ENCODE results near the gene GMEB2.
"Not testable (repeated sequence)": the region's sequence is repeated elsewhere in the genome, so short reads cannot be mapped to it uniquely, and the experiment has no call there.

Gene GMEB2

DNA sequence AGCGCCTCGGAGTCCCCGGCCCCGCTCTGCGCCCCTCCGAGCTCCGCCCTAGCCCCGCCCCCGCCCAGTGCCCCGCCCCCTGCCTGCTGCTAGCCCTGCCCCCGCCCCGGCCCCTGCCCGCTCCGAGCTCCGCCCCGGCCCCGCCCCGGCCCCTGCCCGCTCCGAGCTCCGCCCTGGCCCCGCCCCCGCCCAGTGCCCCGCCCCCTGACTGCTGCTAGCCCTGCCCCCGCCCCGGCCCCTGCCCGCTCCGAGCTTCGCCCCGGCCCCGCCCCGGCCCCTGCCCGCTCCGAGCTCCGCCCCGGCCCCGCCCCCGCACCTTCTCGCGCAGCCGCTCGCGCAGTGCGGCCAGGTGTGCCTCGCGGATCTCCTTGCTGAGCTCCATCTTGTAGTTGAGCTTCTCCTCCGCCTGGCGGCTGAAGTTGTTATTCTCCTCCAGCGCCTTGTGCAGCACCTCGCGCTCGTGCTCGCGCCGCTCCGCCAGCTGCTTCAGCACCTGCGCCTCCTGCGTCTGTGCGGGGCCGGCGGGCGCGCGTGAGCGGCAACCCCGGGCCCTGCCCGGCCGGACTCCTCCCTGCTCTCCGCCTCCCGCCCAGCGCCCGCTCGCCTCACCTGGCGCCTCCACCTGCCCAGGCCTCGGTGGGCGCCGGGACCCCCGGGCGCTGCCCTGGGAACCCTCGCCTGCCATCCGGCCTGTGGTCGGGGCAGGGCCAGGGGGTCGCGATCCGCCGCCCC is 15.1 kb upstream of the GMEB2 start:
- peak overlapping the region; percentile 46 for H3K4me3 ChIP-seq (ENCODE audit: control insufficient read depth, low read depth, low read length)
- TF ChIP-seq, protein P1, sequence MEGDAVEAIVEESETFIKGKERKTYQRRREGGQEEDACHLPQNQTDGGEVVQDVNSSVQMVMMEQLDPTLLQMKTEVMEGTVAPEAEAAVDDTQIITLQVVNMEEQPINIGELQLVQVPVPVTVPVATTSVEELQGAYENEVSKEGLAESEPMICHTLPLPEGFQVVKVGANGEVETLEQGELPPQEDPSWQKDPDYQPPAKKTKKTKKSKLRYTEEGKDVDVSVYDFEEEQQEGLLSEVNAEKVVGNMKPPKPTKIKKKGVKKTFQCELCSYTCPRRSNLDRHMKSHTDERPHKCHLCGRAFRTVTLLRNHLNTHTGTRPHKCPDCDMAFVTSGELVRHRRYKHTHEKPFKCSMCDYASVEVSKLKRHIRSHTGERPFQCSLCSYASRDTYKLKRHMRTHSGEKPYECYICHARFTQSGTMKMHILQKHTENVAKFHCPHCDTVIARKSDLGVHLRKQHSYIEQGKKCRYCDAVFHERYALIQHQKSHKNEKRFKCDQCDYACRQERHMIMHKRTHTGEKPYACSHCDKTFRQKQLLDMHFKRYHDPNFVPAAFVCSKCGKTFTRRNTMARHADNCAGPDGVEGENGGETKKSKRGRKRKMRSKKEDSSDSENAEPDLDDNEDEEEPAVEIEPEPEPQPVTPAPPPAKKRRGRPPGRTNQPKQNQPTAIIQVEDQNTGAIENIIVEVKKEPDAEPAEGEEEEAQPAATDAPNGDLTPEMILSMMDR (conservative IDR thresholded peaks at IDR 0.05; ENCODE audit: control insufficient read depth, insufficient read depth, low read depth, low read length): no peak
- peak; percentile 66 for DNase-seq (ENCODE audit: low read depth)

GRCh38 chr20:63641146-63641791 is 14.4 kb upstream of the GMEB2 start:
- peak; percentile 38 for DNase-seq (ENCODE audit: low read depth)
- TF ChIP-seq, protein P1 (conservative IDR thresholded peaks at IDR 0.05; ENCODE audit: control insufficient read depth, insufficient read depth, low read depth, low read length): no peak
- H3K4me3 ChIP-seq (ENCODE audit: control insufficient read depth, low read depth, low read length): peak overlapping the region; percentile 46

- H3K4me3 ChIP-seq (ENCODE audit: control insufficient read depth, low read depth, low read length): not testable (repeated sequence)
Measured at GRCh38 chr20:63640686-63641085, 13.8 kb upstream of the GMEB2 start.

GRCh38 chr20:63640086-63640485 is 13.2 kb upstream of the GMEB2 start:
- H3K4me3 ChIP-seq (ENCODE audit: control insufficient read depth, low read depth, low read length): no peak overlapping the region
- TF ChIP-seq, protein P1 (conservative IDR thresholded peaks at IDR 0.05; ENCODE audit: control insufficient read depth, insufficient read depth, low read depth, low read length): no peak
- no peak for DNase-seq (ENCODE audit: low read depth)

More at GRCh38 chr20:63640686-63641085, 13.8 kb upstream of the GMEB2 start:
- not testable (repeated sequence) for DNase-seq (ENCODE audit: low read depth)

GRCh38 chr20:63639093-63639975 is 12.4 kb upstream of the GMEB2 start:
- TF ChIP-seq, protein P1 (conservative IDR thresholded peaks at IDR 0.05; ENCODE audit: control insufficient read depth, insufficient read depth, low read depth, low read length): no peak
- H3K4me3 ChIP-seq (ENCODE audit: control insufficient read depth, low read depth, low read length): no peak overlapping the region
- DNase-seq (ENCODE audit: low read depth): no peak

GRCh38 chr20:63636752-63637628 is 10.1 kb upstream of the GMEB2 start:
- TF ChIP-seq, protein P1 (conservative IDR thresholded peaks at IDR 0.05; ENCODE audit: control insufficient read depth, insufficient read depth, low read depth, low read length): no peak
- peak; percentile 28 for DNase-seq (ENCODE audit: low read depth)
- no peak overlapping the region for H3K4me3 ChIP-seq (ENCODE audit: control insufficient read depth, low read depth, low read length)
